GM23338 (cell line): ENCODE data around the gene FPR1. TPM values are rescaled to one million over a fixed set of nuclear protein-coding genes. Genes with fewer than 3 reads are reported as not detected.

ENCODE experiments used
- ATAC-seq: fragments of 200-7000 bp; cut with Tn5 transposase; 3 replicates; pipeline ENCODE4 v1.9.1; 2020
- DNase-seq: peaks from one replicate; pipeline ENCODE4 v3.0.0-alpha.2; 2015; ENCODE audit warnings: low spot score
- H2AFZ ChIP-seq: fragments of 200-600 bp; sonication (generic); 2 replicates; pipeline ENCODE4 v1.8.0; 2016; ENCODE audit warnings: antibody characterized with exemption, mild to moderate bottlenecking, moderate library complexity
- H3F3A ChIP-seq: fragments of 200-600 bp; sonication (generic); replicated peaks from 2 replicates; pipeline ENCODE4 v1.8.0; 2017; ENCODE audit warnings: antibody characterized with exemption, mixed run types, low read depth
- H3K27ac ChIP-seq: fragments of 200-600 bp; sonication (generic); 2 replicates; pipeline ENCODE4 v1.6.1; 2016; ENCODE audit warnings: low read depth
- H3K27me3 ChIP-seq: fragments of 200-600 bp; sonication (generic); 2 replicates; pipeline ENCODE4 v1.8.0; 2016; ENCODE audit warnings: mild to moderate bottlenecking, mixed run types, moderate library complexity; ENCODE audit not compliant: insufficient read depth
- H3K36me3 ChIP-seq: fragments of 200-600 bp; sonication (generic); 2 replicates; pipeline ENCODE4 v1.8.0; 2016; ENCODE audit warnings: mild to moderate bottlenecking; ENCODE audit not compliant: insufficient read depth
- H3K4me1 ChIP-seq: fragments of 200-600 bp; sonication (generic); 2 replicates; pipeline ENCODE4 v1.8.0; 2016; ENCODE audit warnings: mild to moderate bottlenecking, moderate library complexity; ENCODE audit not compliant: insufficient read depth
- H3K4me2 ChIP-seq: fragments of 200-600 bp; sonication (generic); 2 replicates; pipeline ENCODE4 v1.7.1; 2017; ENCODE audit warnings: mixed run types
- H3K4me3 ChIP-seq: fragments of 200-600 bp; sonication (generic); 2 replicates; pipeline ENCODE4 v1.6.1; 2016; ENCODE audit warnings: mixed run types
- H3K79me2 ChIP-seq: fragments of 200-600 bp; sonication (generic); replicated peaks from 2 replicates; pipeline ENCODE4 v1.8.0; 2017; ENCODE audit warnings: mild to moderate bottlenecking; ENCODE audit not compliant: insufficient read depth
- H3K9me2 ChIP-seq: fragments of 200-600 bp; sonication (generic); 2 replicates; pipeline ENCODE4 v1.8.0; 2017; ENCODE audit not compliant: insufficient read depth
- H4K20me1 ChIP-seq: fragments of 200-600 bp; sonication (generic); replicated peaks from 2 replicates; pipeline ENCODE4 v1.8.0; 2017; ENCODE audit warnings: mild to moderate bottlenecking; ENCODE audit not compliant: insufficient read depth
- H3K27ac Mint-ChIP-seq: 2 replicates; pipeline ENCODE4 v1.8.0; 2020; ENCODE audit warnings: inconsistent platforms, mild to moderate bottlenecking, moderate library complexity, mixed read lengths
- H3K27me3 Mint-ChIP-seq: 3 replicates; pipeline ENCODE4 v1.8.0; 2022; ENCODE audit warnings: low read depth, mild to moderate bottlenecking, moderate library complexity, mixed read lengths, inconsistent platforms; ENCODE audit not compliant: insufficient read depth, poor library complexity
- H3K36me3 Mint-ChIP-seq: 3 replicates; pipeline ENCODE4 v1.8.0; 2021; ENCODE audit warnings: low read depth, mild to moderate bottlenecking, inconsistent platforms, moderate library complexity, mixed read lengths
- H3K4me1 Mint-ChIP-seq: 3 replicates; pipeline ENCODE4 v1.8.0; 2020; ENCODE audit warnings: mild to moderate bottlenecking, inconsistent platforms, mixed read lengths
- H3K4me3 Mint-ChIP-seq: 3 replicates; pipeline ENCODE4 v1.8.0; 2021; ENCODE audit warnings: moderate library complexity, mild to moderate bottlenecking, inconsistent platforms, mixed read lengths
- H3K9me3 Mint-ChIP-seq: 3 replicates; pipeline ENCODE4 v1.8.0; 2020; ENCODE audit warnings: moderate library complexity, mild to moderate bottlenecking, inconsistent platforms, mixed read lengths
- CREB1 ChIP-seq: fragments of 250-450 bp; sonication (Bioruptor Pico); IDR thresholded peaks from 2 replicates; pipeline ENCODE4 v1.5.0; 2020; ENCODE audit warnings: low read depth, mild to moderate bottlenecking, moderate library complexity
- EZH2 ChIP-seq: fragments of 200-600 bp; sonication (generic); IDR thresholded peaks from one replicate; pipeline ENCODE4 v1.8.0; 2017; ENCODE audit warnings: antibody characterized with exemption, mild to moderate bottlenecking, low read depth; ENCODE audit not compliant: unreplicated experiment
- EZH2phosphoT487 ChIP-seq: fragments of 200-600 bp; sonication (generic); IDR thresholded peaks from one replicate; pipeline ENCODE4 v1.8.1; 2018; ENCODE audit warnings: antibody characterized with exemption; ENCODE audit not compliant: unreplicated experiment
- NANOG ChIP-seq: IDR thresholded peaks from 2 replicates; pipeline ENCODE4 v1.6.1; 2016; ENCODE audit warnings: antibody characterized with exemption, borderline replicate concordance
- STAT1 ChIP-seq: IDR thresholded peaks from one replicate; pipeline ENCODE4 v1.6.1; 2016; ENCODE audit warnings: antibody characterized with exemption; ENCODE audit not compliant: unreplicated experiment
- ZNF114 ChIP-seq: fragments of 250-450 bp; sonication (Bioruptor Pico); IDR thresholded peaks from 2 replicates; pipeline ENCODE4 v1.5.0; 2020; ENCODE audit warnings: mild to moderate bottlenecking, moderate library complexity
- ZNF462 ChIP-seq: fragments of 250-450 bp; sonication (Bioruptor Pico); IDR thresholded peaks from 2 replicates; pipeline ENCODE4 v1.5.0; 2020; ENCODE audit warnings: mild to moderate bottlenecking, moderate library complexity
- polyA plus RNA-seq: library from polyadenylated mRNA; unstranded; fragments of >200 nt; fragmentation: Nextera tagmentation; extraction: Ambion mirVana; gene quantifications from 2 replicates; pipeline ENCODE4 v1.2.1, GENCODE V29; 2016
- total RNA-seq: library from RNA; depleted of rRNA; stranded (reverse); fragments of >200 nt; shearing (Covaris generic); gene quantifications from 2 replicates; pipeline ENCODE4 v1.2.3, GENCODE V29; 2014
- TF ChIP-seq, protein P1 (sequence below): IDR thresholded peaks from one replicate; pipeline ENCODE4 v1.6.1; 2018; ENCODE audit warnings: antibody characterized with exemption; ENCODE audit not compliant: unreplicated experiment
- TF ChIP-seq, protein P2 (sequence below): IDR thresholded peaks from 2 replicates; pipeline ENCODE4 v1.6.1; 2016; ENCODE audit warnings: antibody characterized with exemption
- TF ChIP-seq, protein P3 (sequence below), 2 experiments: fragments of 200-600 bp in 1 of 2; sonication (generic) in 1 of 2; conservative IDR thresholded peaks; 2 replicates each; pipeline versions ENCODE4 v1.5.1 to v1.6.1; 2016 to 2017; ENCODE audit warnings: antibody characterized with exemption in 2 of 2, low read depth in 2 of 2, mild to moderate bottlenecking in 2 of 2, moderate library complexity in 1 of 2

Gene FPR1
- total and polyA plus RNA-seq, 2 experiments from 2014 or later, result not detected

DNA sequence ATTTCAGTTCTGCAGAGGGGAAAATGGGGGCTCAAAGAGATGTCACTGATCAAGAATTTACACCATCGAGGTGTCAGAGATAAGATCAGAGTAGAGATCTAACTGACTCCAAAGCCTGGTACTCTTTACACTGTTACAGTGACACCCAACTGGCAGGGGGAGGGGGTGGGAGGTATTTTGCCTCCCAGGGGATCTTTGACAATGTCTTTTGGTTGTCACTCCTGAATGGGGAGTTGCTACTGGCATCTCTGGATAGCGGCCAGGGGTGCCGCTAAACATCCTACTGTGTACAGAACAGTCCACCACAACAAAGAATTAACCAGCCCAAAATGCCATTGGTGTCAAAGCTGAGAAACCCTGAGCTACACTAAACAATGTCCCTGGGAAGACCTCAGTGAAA lies 46.4 kb upstream of the FPR1 start:
- peaks cover 76% of the 10 kb centered on the region for H3K9me3 Mint-ChIP-seq
- Histone ChIP-seq H3K27me3 (no peaks in the 10 kb centered on the region), H2AFZ (no peak overlapping the region), H3K4me2 (no peak overlapping the region), H3K4me3 (no peak overlapping the region), H3K36me3 (no peaks in the 10 kb centered on the region), H3K9me2 (peaks cover 8% of the 10 kb centered on the region; the same call in 1 of the 2 replicates), H3K79me2 (no peaks in the 10 kb centered on the region), H3F3A (no peaks in the 10 kb centered on the region), H3K27ac (no peak overlapping the region), H3K4me1 (no peaks in the 10 kb centered on the region), H4K20me1 (no peaks in the 10 kb centered on the region)
- ATAC-seq (no peak), DNase-seq (no peak)
- peaks cover 11% of the 10 kb centered on the region; the same call in 2 of the 3 replicates for H3K36me3 Mint-ChIP-seq
- TF ChIP-seq CREB1 (CRISPR knock-in tag), result no peak
- TF ChIP-seq, protein P1, sequence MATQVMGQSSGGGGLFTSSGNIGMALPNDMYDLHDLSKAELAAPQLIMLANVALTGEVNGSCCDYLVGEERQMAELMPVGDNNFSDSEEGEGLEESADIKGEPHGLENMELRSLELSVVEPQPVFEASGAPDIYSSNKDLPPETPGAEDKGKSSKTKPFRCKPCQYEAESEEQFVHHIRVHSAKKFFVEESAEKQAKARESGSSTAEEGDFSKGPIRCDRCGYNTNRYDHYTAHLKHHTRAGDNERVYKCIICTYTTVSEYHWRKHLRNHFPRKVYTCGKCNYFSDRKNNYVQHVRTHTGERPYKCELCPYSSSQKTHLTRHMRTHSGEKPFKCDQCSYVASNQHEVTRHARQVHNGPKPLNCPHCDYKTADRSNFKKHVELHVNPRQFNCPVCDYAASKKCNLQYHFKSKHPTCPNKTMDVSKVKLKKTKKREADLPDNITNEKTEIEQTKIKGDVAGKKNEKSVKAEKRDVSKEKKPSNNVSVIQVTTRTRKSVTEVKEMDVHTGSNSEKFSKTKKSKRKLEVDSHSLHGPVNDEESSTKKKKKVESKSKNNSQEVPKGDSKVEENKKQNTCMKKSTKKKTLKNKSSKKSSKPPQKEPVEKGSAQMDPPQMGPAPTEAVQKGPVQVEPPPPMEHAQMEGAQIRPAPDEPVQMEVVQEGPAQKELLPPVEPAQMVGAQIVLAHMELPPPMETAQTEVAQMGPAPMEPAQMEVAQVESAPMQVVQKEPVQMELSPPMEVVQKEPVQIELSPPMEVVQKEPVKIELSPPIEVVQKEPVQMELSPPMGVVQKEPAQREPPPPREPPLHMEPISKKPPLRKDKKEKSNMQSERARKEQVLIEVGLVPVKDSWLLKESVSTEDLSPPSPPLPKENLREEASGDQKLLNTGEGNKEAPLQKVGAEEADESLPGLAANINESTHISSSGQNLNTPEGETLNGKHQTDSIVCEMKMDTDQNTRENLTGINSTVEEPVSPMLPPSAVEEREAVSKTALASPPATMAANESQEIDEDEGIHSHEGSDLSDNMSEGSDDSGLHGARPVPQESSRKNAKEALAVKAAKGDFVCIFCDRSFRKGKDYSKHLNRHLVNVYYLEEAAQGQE, result no peak
- TF ChIP-seq, protein P2, sequence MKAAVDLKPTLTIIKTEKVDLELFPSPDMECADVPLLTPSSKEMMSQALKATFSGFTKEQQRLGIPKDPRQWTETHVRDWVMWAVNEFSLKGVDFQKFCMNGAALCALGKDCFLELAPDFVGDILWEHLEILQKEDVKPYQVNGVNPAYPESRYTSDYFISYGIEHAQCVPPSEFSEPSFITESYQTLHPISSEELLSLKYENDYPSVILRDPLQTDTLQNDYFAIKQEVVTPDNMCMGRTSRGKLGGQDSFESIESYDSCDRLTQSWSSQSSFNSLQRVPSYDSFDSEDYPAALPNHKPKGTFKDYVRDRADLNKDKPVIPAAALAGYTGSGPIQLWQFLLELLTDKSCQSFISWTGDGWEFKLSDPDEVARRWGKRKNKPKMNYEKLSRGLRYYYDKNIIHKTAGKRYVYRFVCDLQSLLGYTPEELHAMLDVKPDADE, result no peak
- no peak for TF ChIP-seq EZH2
- TF ChIP-seq EZH2phosphoT487, result no peak
- no peak for TF ChIP-seq ZNF462 (CRISPR knock-in tag)
- TF ChIP-seq NANOG, result no peak
- TF ChIP-seq, protein P3, sequence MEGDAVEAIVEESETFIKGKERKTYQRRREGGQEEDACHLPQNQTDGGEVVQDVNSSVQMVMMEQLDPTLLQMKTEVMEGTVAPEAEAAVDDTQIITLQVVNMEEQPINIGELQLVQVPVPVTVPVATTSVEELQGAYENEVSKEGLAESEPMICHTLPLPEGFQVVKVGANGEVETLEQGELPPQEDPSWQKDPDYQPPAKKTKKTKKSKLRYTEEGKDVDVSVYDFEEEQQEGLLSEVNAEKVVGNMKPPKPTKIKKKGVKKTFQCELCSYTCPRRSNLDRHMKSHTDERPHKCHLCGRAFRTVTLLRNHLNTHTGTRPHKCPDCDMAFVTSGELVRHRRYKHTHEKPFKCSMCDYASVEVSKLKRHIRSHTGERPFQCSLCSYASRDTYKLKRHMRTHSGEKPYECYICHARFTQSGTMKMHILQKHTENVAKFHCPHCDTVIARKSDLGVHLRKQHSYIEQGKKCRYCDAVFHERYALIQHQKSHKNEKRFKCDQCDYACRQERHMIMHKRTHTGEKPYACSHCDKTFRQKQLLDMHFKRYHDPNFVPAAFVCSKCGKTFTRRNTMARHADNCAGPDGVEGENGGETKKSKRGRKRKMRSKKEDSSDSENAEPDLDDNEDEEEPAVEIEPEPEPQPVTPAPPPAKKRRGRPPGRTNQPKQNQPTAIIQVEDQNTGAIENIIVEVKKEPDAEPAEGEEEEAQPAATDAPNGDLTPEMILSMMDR (conservative IDR thresholded peaks at IDR 0.05; ENCODE audit: low read depth in 2 of 2), result no peak
- no peak for TF ChIP-seq ZNF114 (CRISPR knock-in tag)
- TF ChIP-seq STAT1, result no peak
- H3K27me3 Mint-ChIP-seq, result peaks cover 9% of the 10 kb centered on the region
- no peak overlapping the region for H3K27ac Mint-ChIP-seq
- no peak overlapping the region for H3K4me3 Mint-ChIP-seq
- H3K4me1 Mint-ChIP-seq, result no peaks in the 10 kb centered on the region
